Testis (tissue), 3 donors: ENCODE data around the gene POLK. TPM values are rescaled to one million over a fixed set of nuclear protein-coding genes. Genes with fewer than 3 reads are reported as not detected.
A peak's percentile ranks its signal among the peaks of the same experiment; 100 is the strongest.

ENCODE experiments used
- DNase-seq: peaks from one replicate; pipeline ENCODE4 v3.0.0-alpha.2; 2019
- H3K27ac ChIP-seq, 2 donors: fragments of 200-600 bp; sonication (generic); one replicate each; pipeline ENCODE4 v1.5.1; 2019
- H3K27me3 ChIP-seq: fragments of 200-600 bp; sonication (generic); one replicate; pipeline ENCODE4 v1.5.1; 2019
- H3K36me3 ChIP-seq: fragments of 200-600 bp; sonication (generic); one replicate; pipeline ENCODE4 v1.5.1; 2017; ENCODE audit warnings: low read depth; ENCODE audit errors: missing control alignments
- H3K4me1 ChIP-seq: fragments of 200-600 bp; sonication (generic); one replicate; pipeline ENCODE4 v1.5.1; 2019
- H3K4me3 ChIP-seq, 2 donors: fragments of 200-600 bp; sonication (generic); one replicate each; pipeline ENCODE4 v1.5.1; 2017 to 2019
- H3K9me3 ChIP-seq: fragments of 200-600 bp; sonication (generic); one replicate; pipeline ENCODE4 v1.5.1; 2017
- POLR2A ChIP-seq: fragments of 450-650 bp; IDR thresholded peaks from one replicate; pipeline ENCODE4 v1.6.1; 2017; ENCODE audit warnings: antibody characterized with exemption, mild to moderate bottlenecking, moderate library complexity
- WGBS, 2 donors: methylation state at CpG; one replicate each; pipeline ENCODE4 v1.1.5; 2018; 5-methylcytosine and 5-hydroxymethylcytosine counted together
- intact Hi-C: fragments of 100-400 bp; cut with DNase I; formaldehyde crosslinking; loops from one replicate; pipeline ENCODE4 v1.15.1; 2023; ENCODE audit warnings: low total_unique reads
- polyA plus RNA-seq: library from polyadenylated mRNA; stranded (reverse); fragments of 350-450 nt; fragmentation: Illumina TruSeq; extraction: RNeasy Lipid Tissue Mini Kit (QIAGEN cat#74804); gene quantifications from one replicate; pipeline ENCODE4 v1.2.3, GENCODE V29; 2014; ENCODE audit warnings: low read depth, low replicate concordance; ENCODE audit not compliant: insufficient read depth
- total RNA-seq, 2 donors: library from RNA; depleted of rRNA; stranded (reverse); fragments of >200 nt; gene quantifications; one replicate each; pipeline ENCODE4 v1.2.3, GENCODE V29; 2016
- TF ChIP-seq, protein P1 (sequence below), 3 experiments: fragments of 450-650 bp in 2 of 3; fragments of 200-600 bp in 1 of 3; sonication (generic) in 1 of 3; IDR thresholded peaks; one replicate each; pipeline ENCODE4 v1.5.1; 2016 to 2019; ENCODE audit warnings: antibody characterized with exemption in 3 of 3, mild to moderate bottlenecking in 2 of 3, moderate library complexity in 1 of 3

The POLK gene
- total and polyA plus RNA-seq, 3 donors from 2014 or later: 23.3 to 56.7 (median 41.0) TPM

DNA sequence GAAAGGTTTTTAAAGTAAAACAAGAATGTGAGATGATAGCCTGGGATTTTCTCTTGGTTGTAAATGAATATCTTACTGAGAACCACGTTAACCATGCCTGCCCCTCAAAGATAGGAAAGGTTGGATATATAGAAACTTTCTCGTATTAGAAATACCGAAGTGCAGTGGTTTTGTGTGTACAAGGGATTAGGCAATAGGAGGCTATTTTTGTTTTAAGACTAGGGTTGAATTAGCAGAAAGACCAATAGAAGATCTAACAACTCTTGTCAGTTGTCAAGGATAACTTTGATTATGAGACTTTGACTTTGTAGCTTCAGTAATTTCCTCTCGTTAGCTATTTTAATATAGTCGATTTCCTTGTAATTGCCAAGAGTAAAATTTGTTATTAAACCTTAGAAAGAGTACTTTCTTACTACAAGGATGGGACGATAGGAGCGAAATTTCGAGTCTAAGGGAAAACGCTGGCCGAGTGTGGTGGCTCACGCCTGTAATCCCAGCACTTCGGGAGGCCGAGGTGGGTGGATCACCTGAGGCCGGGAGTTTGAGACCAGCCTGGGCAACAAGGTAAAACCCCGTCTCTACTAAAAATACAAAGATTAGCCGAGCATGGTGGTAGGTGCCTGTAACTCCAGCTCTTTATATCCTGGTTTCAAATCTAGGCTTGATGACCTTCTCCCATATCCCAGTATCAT lies 838 bp downstream of the POLK start:
- DNase-seq: no peak

DNA sequence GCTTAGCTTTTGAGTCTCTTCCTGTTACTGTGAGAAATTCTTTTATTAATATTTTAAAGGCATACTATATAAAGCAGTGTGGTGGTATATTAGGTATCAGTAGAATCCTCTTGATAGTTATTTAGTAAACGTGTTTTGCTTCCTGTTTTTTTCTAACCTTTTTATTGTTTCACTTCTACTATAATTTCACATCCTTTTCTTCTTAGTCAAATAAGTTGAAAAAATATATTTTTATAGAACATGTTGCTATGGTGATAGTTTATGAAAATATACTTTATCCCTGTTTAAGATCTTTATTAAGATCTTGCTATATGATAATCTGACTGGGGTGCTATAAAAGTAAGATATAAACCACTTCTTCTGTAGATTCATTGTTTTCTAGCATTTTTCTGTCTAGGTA lies 2.1 kb downstream of the POLK start:
- Histone ChIP-seq H3K27ac (no peak overlapping the region), H3K9me3 (no peaks in the 10 kb centered on the region), H3K27me3 (no peaks in the 10 kb centered on the region), H3K4me3 (no peak overlapping the region), H3K36me3 (no peaks in the 10 kb centered on the region), H3K4me1 (peaks cover 3% of the 10 kb centered on the region)
- no peak for TF ChIP-seq POLR2A
- TF ChIP-seq, protein P1, sequence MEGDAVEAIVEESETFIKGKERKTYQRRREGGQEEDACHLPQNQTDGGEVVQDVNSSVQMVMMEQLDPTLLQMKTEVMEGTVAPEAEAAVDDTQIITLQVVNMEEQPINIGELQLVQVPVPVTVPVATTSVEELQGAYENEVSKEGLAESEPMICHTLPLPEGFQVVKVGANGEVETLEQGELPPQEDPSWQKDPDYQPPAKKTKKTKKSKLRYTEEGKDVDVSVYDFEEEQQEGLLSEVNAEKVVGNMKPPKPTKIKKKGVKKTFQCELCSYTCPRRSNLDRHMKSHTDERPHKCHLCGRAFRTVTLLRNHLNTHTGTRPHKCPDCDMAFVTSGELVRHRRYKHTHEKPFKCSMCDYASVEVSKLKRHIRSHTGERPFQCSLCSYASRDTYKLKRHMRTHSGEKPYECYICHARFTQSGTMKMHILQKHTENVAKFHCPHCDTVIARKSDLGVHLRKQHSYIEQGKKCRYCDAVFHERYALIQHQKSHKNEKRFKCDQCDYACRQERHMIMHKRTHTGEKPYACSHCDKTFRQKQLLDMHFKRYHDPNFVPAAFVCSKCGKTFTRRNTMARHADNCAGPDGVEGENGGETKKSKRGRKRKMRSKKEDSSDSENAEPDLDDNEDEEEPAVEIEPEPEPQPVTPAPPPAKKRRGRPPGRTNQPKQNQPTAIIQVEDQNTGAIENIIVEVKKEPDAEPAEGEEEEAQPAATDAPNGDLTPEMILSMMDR (IDR thresholded peaks at IDR 0.05): no peak
- intact Hi-C loops: no loop called here
- no peak for DNase-seq
- WGBS, 2 donors: 26 to 28% methylated on average over 1 of the region's 1 CpG

More for the DNA sequence above, 838 bp downstream of the POLK start:
- 50 to 55% methylated on average over 16 of the region's 16 CpGs for WGBS, 2 donors
- intact Hi-C loops: no loop called here
- Histone ChIP-seq H3K4me3 (peak overlapping the region; percentile 78 to 96), H3K27me3 (no peaks in the 10 kb centered on the region), H3K9me3 (no peaks in the 10 kb centered on the region), H3K4me1 (peaks cover 3% of the 10 kb centered on the region), H3K27ac (peak overlapping the region; percentile 91 to 97), H3K36me3 (no peaks in the 10 kb centered on the region)
- TF ChIP-seq, protein P1 (IDR thresholded peaks at IDR 0.05): no peak
- no peak for TF ChIP-seq POLR2A

DNA sequence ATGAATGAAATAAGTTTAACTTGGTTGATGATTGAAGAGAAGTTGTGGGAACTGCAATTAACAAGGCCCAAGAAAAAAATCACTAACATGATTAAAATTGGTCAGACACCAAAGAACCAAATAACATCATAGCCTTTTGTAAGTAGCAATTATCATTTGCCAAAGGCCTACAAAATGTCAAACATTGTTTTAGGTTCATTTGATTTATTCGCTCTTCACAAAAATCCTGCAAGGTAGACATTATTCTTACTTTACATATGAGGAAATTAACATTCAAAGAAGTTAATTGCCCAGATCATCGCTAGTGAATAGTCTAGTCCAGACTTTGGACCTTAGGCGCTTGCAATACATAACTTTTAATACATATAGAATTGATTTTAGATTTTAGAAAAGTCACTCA lies 2.6 kb downstream of the POLK start:
- Histone ChIP-seq H3K27me3 (no peaks in the 10 kb centered on the region), H3K9me3 (no peaks in the 10 kb centered on the region), H3K27ac (no peak overlapping the region), H3K4me3 (no peak overlapping the region), H3K4me1 (peaks cover 3% of the 10 kb centered on the region), H3K36me3 (no peaks in the 10 kb centered on the region)
- DNase-seq: no peak
- WGBS, 2 donors: 96% methylated on average over 3 of the region's 3 CpGs
- intact Hi-C loops: no loop called here
- TF ChIP-seq, protein P1 (IDR thresholded peaks at IDR 0.05): no peak
- TF ChIP-seq POLR2A: no peak

DNA sequence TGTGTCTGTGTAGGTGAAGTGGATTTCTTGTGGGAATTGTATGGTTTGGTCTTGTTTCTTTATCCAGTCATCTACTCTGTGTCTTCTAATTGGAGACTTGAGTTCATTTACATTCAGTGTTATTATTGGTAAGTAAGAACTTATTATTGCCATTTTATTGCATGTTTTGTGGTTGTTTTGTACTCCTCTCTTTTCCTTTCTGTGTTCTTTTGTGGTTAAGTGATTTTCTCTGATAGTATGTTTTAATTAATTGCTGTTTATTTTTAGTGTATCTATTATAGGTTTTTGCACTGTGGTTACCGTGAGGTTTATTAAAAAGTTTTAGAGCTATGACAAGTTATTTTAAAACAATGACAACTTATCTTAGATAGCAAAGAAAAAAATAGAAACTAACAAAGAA lies 8.1 kb downstream of the POLK start:
- intact Hi-C loops: no loop called here
- no peaks in the 10 kb centered on the region for H3K27me3 ChIP-seq
- no peaks in the 10 kb centered on the region for H3K9me3 ChIP-seq
- no peak for DNase-seq
- H3K36me3 ChIP-seq: no peaks in the 10 kb centered on the region
- no peak for TF ChIP-seq POLR2A
- TF ChIP-seq, protein P1 (IDR thresholded peaks at IDR 0.05): no peak
- no peaks in the 10 kb centered on the region for H3K4me1 ChIP-seq
- H3K27ac ChIP-seq: no peak overlapping the region
- WGBS, 2 donors: 90 to 94% methylated on average over 1 of the region's 1 CpG
- no peak overlapping the region for H3K4me3 ChIP-seq

DNA sequence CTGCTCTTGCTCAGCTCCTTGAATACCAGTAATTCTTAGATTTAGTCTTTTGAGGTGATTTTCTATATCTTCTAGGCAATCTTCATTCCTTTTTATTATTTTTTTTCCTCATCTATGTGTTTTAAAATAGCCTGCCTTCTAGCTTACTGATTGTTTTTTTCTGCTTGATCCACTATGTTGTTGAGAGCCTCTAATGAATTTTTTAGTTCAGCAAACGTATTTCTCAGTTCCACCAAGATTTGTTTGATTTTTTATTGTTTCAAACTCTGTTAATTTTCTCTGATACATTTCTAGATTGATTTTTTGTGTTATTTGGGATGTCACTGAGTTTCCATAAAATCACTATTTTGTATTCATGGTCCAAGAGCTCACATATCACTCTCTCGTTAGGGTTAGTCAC lies 9.5 kb downstream of the POLK start:
- no peaks in the 10 kb centered on the region for H3K9me3 ChIP-seq
- TF ChIP-seq, protein P1 (IDR thresholded peaks at IDR 0.05): no peak
- no peak for TF ChIP-seq POLR2A
- intact Hi-C loops: no loop called here
- no peak overlapping the region for H3K27ac ChIP-seq
- H3K27me3 ChIP-seq: no peaks in the 10 kb centered on the region
- H3K4me1 ChIP-seq: no peaks in the 10 kb centered on the region
- 91 to 96% methylated on average over 2 of the region's 2 CpGs for WGBS, 2 donors
- H3K36me3 ChIP-seq: no peaks in the 10 kb centered on the region
- DNase-seq: no peak
- H3K4me3 ChIP-seq: no peak overlapping the region
